HTR-8/SVneo (cell line): ENCODE measurements around the gene GLCE.
"Not testable (repeated sequence)": the region's sequence is repeated elsewhere in the genome, so short reads cannot be mapped to it uniquely, and the experiment has no call there.

ENCODE experiments used
- DNase-seq: peaks from one replicate; pipeline ENCODE4 v3.0.0; 2011; ENCODE audit warnings: low spot score, mixed read lengths; ENCODE audit not compliant: insufficient read length
- FAIRE-seq: peaks from 2 replicates; lab custom pipeline; 2011; peaks lifted over from hg19 to GRCh38; lab: Jason Lieb, UNC

The GLCE gene

GRCh38 chr15:69156736-69157381 lies 3.6 kb upstream of the GLCE start:
- DNase-seq, result no peak
- FAIRE-seq, result no peak

GRCh38 chr15:69158201-69158842 lies 2.1 kb upstream of the GLCE start:
- DNase-seq, result no peak

DNA sequence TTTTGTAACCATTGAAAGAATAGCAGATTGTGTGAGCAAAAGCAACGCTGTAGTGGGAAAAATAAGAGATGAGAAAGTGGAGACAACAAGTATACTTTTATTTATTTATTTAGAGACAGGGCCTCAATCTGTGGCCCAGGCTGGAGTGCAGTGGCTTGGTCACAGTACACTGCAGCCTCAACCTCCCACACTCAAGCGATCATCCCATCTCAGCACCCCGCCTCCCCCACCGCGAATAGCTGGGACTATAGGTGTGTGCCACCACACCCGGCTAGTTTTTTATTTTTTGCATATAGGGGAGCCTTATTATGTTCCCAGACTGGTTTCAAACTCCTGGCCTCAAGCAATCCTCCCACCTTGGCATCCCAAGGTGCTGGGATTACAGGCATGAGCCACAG lies 1.6 kb upstream of the GLCE start:
- DNase-seq, result no peak
- FAIRE-seq, result no peak

More at GRCh38 chr15:69158201-69158842, 2.1 kb upstream of the GLCE start:
- FAIRE-seq, result no peak

GRCh38 chr15:69159805-69160140 lies 662 bp upstream of the GLCE start:
- no peak for FAIRE-seq
- DNase-seq, result no peak

- FAIRE-seq, result peak; percentile 70
- DNase-seq, result peak; percentile 38
Measured at GRCh38 chr15:69161079-69161877, 843 bp downstream of the GLCE start.

- DNase-seq (no peak), FAIRE-seq (no peak)
Measured at GRCh38 chr15:69161878-69162213, 1.4 kb downstream of the GLCE start.

DNA sequence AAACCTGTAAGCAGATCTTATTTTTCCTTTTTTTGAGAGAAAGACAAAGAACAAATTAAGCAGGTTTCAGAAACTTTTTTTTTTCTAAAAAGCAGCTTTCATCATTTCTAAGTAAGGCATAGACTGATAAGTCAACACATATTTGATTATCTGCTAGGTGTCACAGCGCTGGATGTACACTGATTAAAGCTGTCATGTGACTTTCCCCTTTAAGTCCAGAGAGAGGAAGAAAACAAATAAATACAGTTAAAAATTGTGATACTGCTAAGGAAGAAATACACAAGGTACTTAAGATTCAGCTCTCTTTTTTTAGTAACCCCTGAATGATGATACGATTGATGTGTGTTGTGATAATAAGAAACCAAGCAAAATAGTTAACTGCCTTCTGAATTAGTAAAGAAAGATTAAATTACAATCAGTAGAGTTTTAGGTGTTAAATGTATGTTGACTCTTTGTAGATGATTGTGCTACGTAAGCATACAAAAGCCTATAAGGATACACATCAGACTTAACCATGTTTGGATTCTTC lies 2.8 kb downstream of the GLCE start:
- FAIRE-seq (no peak), DNase-seq (no peak)

GRCh38 chr15:69164807-69165636 lies 4.6 kb downstream of the GLCE start:
- DNase-seq (no peak), FAIRE-seq (no peak)

DNA sequence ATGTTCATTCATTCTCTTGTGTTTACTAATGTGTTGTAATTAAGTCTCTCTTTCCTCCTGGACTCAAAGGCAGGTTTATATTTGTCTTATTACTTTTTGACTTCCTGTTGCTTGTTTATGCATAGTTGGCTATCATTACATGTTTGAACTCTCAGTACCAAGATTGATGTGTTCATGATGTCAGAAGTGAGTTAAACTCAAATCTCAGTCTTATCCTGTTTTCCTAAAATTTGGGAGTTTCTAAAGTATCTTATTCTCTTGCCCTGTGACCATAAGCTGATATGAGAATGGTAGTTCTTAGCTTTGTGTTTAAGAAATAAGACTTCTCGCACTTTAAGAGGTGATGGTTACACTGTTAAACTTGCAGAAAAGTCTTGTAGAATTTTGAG lies 5.2 kb downstream of the GLCE start:
- FAIRE-seq (peak; percentile 49), DNase-seq (no peak)

DNA sequence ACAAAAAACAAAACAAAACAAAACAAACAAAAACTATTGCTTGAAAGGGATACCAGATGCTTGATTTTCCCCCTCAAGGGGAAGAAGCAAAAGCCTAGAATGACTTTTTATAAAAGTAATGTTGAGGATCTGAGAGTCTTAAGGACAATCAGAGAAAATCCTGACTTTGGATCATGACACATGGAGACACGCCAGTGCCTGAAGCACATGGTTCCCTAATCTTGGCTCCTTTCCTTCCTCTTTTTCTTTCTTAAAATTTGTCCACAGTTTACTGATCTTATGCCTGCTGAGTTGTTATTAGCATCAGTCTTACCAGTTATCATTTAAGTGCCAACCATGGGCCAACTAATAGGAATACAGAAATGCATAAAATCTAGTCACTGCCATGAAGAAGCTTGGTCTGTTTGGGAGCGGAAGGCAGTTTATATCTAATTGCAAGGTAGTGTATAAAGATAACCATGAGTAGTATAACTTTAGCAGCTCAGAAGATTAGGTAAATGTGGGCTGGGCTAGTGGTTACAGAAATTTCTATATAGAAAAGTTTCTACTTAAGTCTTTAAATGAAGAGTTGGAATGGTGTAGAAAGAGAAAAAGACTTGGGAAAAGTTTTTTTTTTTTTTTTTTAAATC lies 6.9 kb downstream of the GLCE start:
- DNase-seq (no peak), FAIRE-seq (no peak)

GRCh38 chr15:69168361-69168760 lies 7.9 kb downstream of the GLCE start:
- DNase-seq, FAIRE-seq: not testable (repeated sequence)

GRCh38 chr15:69169540-69169939 lies 9.1 kb downstream of the GLCE start:
- DNase-seq, FAIRE-seq: not testable (repeated sequence)

GRCh38 chr15:69170597-69170996 lies 10.2 kb downstream of the GLCE start:
- FAIRE-seq, result no peak
- no peak for DNase-seq

DNA sequence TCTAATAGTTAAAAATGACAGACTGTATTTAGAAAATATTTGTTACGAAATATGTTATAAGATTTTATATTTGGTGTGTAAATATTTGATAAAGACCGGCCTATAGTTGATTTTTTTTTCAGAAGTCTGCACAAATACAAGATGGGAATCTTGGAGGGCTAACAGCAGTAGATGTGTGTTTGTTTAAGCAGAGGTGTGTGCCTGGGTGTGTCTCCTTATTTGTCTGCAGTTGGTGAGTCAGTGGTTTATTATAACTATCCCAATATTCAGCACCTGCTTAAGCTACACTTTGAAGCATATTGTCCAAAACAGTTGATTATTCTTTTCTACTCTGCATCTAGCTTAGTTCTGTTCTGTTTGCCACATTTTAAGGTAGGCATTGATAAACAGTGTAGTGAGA lies 12.4 kb downstream of the GLCE start:
- DNase-seq (no peak), FAIRE-seq (no peak)

DNA sequence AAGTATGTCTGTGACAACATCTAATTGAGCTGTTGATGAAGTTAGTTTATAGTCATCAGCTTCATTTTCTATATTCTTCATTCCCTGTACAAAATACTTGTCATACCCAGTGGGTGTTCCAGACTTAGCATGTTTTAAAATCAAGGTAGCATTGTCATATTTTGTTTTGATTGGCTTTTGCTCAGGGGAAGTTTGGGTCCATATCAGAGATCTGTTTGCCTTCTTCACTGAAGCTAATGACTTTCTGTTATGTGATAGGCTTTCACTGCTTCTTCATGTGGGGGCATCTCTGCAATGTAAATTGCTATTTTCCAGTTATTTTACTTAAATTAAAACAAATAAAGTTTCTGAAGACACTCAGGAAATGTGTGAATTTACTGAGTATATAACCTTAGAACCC lies 15.1 kb downstream of the GLCE start:
- DNase-seq (no peak), FAIRE-seq (no peak)

DNA sequence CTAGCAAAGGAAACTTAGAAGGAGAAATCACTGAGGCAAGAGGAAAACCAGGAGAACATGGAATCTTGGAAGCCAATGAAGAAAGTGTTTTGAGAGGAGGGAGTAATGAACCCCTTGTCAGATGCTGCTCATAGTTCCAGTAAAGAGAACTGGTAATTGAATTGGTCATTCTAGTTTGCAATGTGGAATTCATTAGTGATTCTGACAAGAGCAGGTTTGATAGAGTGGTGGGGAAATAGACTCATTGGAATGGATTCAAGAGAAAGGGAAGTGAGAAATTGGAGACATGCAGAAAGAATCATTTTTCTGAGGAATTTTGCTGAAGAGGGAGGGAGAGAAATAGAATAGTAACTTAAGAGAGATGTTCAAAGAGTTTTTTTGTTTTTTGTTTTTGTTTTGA lies 21.0 kb downstream of the GLCE start:
- FAIRE-seq, result no peak
- DNase-seq, result no peak

GRCh38 chr15:69185216-69185615 lies 24.8 kb downstream of the GLCE start:
- FAIRE-seq (no peak), DNase-seq (no peak)

DNA sequence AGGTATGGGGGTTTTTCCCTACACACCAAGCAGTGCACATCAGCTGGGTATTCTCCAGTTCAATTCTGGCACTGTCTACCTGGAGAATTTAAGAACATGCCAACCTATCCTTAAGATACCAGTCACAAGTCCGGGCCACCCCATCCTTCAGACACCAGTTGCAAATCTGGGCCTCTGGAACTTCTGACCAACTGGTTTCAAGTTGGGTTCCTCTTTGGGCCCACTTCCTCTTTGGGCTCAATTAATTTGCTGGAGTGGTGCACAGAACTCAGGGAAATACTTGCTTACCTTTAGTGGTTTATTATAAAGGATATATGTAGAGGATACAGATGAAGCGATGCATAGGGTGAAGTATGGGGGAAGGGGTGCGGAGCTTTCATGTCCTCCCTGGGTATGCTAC lies 25.3 kb downstream of the GLCE start:
- no peak for FAIRE-seq
- no peak for DNase-seq

DNA sequence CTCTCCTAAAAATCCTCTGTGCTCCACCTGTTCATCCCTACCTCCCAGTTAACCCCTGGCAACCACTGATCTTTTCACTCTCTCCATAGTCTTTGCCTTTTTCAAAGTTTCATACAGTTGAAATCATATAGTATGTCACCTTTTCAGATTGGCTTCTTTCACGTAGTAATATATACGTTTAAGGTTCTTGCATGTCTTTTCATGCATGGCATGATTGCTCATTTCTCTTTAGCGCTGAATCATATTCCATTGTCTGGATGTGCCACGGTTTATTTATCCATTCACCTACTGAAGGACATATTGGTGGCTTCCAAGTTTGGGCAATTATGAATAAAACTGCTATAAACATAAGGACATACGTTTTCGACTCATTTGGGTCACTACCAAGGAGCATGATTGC lies 28.7 kb downstream of the GLCE start:
- DNase-seq (no peak), FAIRE-seq (no peak)

GRCh38 chr15:69190091-69190490 lies 29.7 kb downstream of the GLCE start:
- DNase-seq (no peak), FAIRE-seq (no peak)
